ENCODE measurements around the gene PAQR9.

DNA sequence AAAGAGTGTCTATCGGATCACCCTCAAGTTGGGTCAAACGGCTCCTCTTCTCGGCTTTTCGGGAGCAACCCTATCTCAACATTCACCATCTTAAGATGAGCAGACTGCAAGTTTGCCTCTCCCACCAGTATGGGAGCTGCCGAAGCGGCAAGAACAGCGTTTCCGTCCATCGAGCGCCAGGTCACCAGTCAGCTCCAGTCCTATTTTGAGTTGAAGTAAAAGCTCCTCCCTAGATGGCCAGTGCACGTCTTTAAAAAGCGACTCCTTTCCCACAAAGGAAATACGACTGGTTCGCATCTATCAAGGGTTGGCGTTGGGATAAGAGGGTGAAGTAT, 37.5 kb upstream of the PAQR9 start:
- TF ChIP-seq, protein P1, sequence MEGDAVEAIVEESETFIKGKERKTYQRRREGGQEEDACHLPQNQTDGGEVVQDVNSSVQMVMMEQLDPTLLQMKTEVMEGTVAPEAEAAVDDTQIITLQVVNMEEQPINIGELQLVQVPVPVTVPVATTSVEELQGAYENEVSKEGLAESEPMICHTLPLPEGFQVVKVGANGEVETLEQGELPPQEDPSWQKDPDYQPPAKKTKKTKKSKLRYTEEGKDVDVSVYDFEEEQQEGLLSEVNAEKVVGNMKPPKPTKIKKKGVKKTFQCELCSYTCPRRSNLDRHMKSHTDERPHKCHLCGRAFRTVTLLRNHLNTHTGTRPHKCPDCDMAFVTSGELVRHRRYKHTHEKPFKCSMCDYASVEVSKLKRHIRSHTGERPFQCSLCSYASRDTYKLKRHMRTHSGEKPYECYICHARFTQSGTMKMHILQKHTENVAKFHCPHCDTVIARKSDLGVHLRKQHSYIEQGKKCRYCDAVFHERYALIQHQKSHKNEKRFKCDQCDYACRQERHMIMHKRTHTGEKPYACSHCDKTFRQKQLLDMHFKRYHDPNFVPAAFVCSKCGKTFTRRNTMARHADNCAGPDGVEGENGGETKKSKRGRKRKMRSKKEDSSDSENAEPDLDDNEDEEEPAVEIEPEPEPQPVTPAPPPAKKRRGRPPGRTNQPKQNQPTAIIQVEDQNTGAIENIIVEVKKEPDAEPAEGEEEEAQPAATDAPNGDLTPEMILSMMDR (IDR thresholded peaks at IDR 0.05): no peak
- no peak for TF ChIP-seq POLR2A (IDR thresholded peaks at IDR 0.05)
